Nephron progenitor cell (in vitro differentiated cells): ENCODE measurements around the gene ZNF577.
"Not testable (repeated sequence)": the region's sequence is repeated elsewhere in the genome, so short reads cannot be mapped to it uniquely, and the experiment has no call there.

Experiments used
- DNase-seq: peaks from one replicate; pipeline ENCODE4 v3.0.0; 2021
- H3K27ac Mint-ChIP-seq: 2 replicates; pipeline ENCODE4 v1.8.0; 2021; ENCODE audit warnings: mild to moderate bottlenecking, moderate library complexity, mixed read lengths
- H3K27me3 Mint-ChIP-seq: 2 replicates; pipeline ENCODE4 v1.8.0; 2021; ENCODE audit warnings: mild to moderate bottlenecking, low read depth, mixed read lengths; ENCODE audit not compliant: poor library complexity
- H3K36me3 Mint-ChIP-seq: 2 replicates; pipeline ENCODE4 v1.8.0; 2021; ENCODE audit warnings: low read depth, mixed read lengths
- H3K4me1 Mint-ChIP-seq: 2 replicates; pipeline ENCODE4 v1.8.0; 2021; ENCODE audit warnings: mixed read lengths
- H3K4me3 Mint-ChIP-seq: 2 replicates; pipeline ENCODE4 v1.8.0; 2021; ENCODE audit warnings: mild to moderate bottlenecking, moderate library complexity, mixed read lengths
- H3K9me3 Mint-ChIP-seq: 2 replicates; pipeline ENCODE4 v1.8.0; 2021; ENCODE audit warnings: mild to moderate bottlenecking, moderate library complexity, mixed read lengths
- TF ChIP-seq, protein P1 (sequence below): fragments of 200-600 bp; sonication (generic); IDR thresholded peaks from 2 replicates; pipeline ENCODE4 v1.5.0; 2021; ENCODE audit warnings: antibody characterized with exemption

ZNF577 gene

DNA sequence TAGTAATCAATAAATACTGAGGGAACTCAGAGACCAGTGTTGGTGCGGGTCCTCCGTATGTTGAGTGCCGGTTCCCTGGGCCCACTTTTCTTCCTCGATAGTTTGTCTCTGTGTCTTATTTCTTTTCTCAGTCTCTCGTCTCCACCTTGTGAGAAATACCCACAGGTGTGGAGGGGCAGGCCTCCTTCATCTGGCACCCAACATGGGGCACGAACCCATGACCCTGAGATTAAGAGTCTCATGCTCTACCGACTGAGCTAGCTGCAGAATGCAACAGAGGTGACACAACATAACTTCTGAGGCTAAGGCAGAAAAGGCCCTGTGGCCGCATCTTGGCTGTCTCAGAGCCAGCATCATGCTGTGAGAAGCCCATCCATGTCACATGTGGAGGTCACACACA, 34.2 kb upstream of the ZNF577 start:
- Mint-ChIP-seq H3K4me1 (no peaks in the 10 kb centered on the region), H3K9me3 (peaks cover 99% of the 10 kb centered on the region), H3K27me3 (peaks cover 13% of the 10 kb centered on the region), H3K4me3 (no peak overlapping the region), H3K36me3 (peaks cover 13% of the 10 kb centered on the region), H3K27ac (no peak overlapping the region)
- DNase-seq = peak; percentile 12
- TF ChIP-seq, protein P1, sequence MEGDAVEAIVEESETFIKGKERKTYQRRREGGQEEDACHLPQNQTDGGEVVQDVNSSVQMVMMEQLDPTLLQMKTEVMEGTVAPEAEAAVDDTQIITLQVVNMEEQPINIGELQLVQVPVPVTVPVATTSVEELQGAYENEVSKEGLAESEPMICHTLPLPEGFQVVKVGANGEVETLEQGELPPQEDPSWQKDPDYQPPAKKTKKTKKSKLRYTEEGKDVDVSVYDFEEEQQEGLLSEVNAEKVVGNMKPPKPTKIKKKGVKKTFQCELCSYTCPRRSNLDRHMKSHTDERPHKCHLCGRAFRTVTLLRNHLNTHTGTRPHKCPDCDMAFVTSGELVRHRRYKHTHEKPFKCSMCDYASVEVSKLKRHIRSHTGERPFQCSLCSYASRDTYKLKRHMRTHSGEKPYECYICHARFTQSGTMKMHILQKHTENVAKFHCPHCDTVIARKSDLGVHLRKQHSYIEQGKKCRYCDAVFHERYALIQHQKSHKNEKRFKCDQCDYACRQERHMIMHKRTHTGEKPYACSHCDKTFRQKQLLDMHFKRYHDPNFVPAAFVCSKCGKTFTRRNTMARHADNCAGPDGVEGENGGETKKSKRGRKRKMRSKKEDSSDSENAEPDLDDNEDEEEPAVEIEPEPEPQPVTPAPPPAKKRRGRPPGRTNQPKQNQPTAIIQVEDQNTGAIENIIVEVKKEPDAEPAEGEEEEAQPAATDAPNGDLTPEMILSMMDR = no peak

DNA sequence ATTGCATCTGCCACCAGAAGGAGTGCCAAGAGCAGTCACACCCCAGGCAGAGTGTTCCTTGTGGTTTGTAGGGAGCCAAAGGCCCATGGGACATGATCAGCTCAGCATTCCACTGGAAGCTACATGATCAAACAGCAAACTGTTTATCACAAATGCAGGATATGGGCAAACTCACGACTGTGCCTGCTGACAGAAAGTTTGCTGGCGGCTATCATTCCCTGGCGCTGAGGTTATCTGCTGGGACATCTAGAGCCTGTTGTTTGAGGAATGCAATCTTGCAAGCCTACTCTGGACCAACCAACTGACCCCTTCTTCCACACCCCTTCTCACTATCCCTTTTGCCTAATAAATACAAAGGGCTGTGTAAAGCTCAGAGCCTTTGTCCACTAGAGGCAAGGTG, 31.9 kb upstream of the ZNF577 start:
- Mint-ChIP-seq H3K27ac (no peak overlapping the region), H3K36me3 (peaks cover 2% of the 10 kb centered on the region), H3K4me3 (no peak overlapping the region), H3K27me3 (peaks cover 3% of the 10 kb centered on the region), H3K4me1 (no peaks in the 10 kb centered on the region), H3K9me3 (peaks cover 99% of the 10 kb centered on the region)
- TF ChIP-seq, protein P1 = no peak
- DNase-seq = no peak

DNA sequence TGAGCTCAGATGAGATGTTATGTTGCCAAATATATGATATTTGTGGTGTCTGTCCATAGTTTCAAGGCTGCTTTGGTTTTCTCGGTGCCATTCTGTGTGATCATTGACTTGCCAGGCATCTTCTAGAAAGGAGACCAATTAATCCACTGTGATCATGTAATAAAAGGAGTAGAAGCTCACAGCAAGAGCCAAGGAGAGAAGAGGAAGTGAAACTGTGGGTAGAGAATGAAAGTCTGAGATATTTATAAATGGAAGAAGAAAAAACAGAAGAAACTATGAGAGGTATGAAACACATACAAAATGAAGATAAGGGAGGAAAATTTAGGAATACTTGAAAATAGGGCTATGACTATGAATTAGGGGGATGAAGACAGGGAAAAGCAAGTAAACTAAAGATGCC, 28.4 kb upstream of the ZNF577 start:
- Mint-ChIP-seq H3K27ac (no peak overlapping the region), H3K36me3 (peaks cover 5% of the 10 kb centered on the region), H3K27me3 (peaks cover 6% of the 10 kb centered on the region), H3K4me1 (no peaks in the 10 kb centered on the region), H3K9me3 (peaks cover 94% of the 10 kb centered on the region), H3K4me3 (no peak overlapping the region)
- TF ChIP-seq, protein P1 = no peak
- DNase-seq = no peak

DNA sequence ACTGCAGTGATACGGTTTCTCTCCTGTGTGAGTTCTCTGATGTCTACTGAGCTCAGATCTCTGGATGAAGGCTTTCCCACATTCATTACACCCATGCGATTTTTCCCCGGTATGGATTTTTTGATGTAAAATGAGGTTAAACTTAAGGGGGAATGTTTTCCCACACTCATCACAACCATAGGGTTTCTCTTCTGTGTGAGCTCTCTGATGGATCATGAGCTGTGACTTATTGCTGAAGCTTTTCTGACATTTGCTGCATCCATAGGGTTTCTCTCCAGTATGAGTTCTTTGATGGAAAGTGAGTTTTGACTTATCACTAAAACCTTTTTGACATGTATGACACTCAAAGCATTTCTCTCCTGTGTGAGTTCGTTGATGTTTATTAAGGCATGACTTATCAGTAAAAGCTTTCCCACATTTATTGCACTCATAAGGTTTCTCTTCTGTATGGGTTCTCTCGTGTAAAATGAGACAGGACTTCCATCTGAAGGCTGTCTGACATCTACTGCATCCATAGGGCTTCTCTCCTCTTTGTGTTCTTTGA, 27.6 kb upstream of the ZNF577 start:
- TF ChIP-seq, protein P1 = no peak
- Mint-ChIP-seq H3K9me3 (peaks cover 94% of the 10 kb centered on the region), H3K27ac (no peak overlapping the region), H3K4me1 (no peaks in the 10 kb centered on the region), H3K27me3 (peaks cover 9% of the 10 kb centered on the region), H3K4me3 (no peak overlapping the region), H3K36me3 (peaks cover 5% of the 10 kb centered on the region)
- no peak for DNase-seq

DNA sequence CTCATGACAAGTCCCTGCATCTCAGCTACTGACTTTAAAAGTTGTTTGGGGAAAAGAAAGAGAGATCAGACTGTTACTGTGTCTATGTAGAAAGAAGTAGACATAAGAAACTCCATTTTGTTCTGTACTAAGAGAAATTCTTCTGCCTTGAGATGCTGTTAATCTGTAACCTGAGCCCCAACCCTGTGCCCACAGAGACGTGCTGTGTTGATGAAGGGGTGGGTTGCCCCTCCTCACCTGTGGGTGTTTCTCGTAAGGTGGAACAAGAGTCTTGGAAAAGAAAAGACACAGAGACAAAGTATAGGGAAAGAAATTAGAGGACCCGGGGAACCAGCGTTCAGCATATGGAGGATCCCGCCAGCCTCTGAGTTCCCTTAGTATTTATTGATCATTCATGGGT, 20.2 kb upstream of the ZNF577 start:
- Mint-ChIP-seq H3K9me3 (peaks cover 93% of the 10 kb centered on the region), H3K4me1 (peaks cover 13% of the 10 kb centered on the region), H3K27me3 (peaks cover 15% of the 10 kb centered on the region), H3K36me3 (peaks cover 41% of the 10 kb centered on the region)
- DNase-seq, H3K27ac Mint-ChIP-seq, H3K4me3 Mint-ChIP-seq: not testable (repeated sequence)

DNA sequence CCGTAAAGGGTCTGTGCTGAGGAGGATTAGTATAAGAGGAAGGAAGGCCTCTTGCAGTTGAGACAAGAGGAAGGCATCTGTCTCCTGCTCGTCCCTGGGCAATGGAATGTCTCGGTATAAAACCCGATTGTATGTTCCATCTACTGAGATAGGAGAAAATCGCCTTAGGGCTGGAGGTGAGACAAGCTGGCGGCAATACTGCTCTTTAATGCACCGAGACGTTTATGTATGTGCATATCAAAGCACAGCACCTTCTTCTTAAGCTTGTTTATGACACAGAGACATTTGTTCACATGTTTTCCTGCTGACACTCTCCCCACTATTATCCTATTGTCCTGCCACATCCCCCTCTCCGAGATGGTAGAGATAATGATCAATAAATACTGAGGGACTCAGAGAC, 18.4 kb upstream of the ZNF577 start:
- H3K4me3 Mint-ChIP-seq, H3K27ac Mint-ChIP-seq, DNase-seq: not testable (repeated sequence)
- Mint-ChIP-seq H3K9me3 (peaks cover 97% of the 10 kb centered on the region), H3K36me3 (peaks cover 60% of the 10 kb centered on the region), H3K27me3 (peaks cover 16% of the 10 kb centered on the region), H3K4me1 (peaks cover 13% of the 10 kb centered on the region)

DNA sequence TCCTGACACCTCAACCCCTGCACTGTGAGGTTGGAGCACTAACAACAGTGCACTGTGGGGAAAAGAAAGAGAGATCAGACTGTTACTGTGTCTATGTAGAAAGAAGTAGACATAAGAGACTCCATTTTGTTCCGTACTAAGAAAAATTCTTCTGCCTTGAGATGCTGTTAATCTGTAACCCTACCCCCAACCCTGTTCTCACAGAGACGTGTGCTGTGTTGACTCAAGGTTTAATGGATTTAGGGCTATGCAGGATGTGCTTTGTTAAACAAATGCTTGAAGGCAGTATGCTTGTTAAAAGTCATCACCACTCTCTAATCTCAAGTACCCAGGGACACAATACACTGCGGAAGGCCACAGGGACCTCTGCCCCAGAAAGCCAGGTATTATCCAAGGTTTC, 17.9 kb upstream of the ZNF577 start:
- DNase-seq, H3K27ac Mint-ChIP-seq, H3K4me3 Mint-ChIP-seq: not testable (repeated sequence)
- Mint-ChIP-seq H3K36me3 (peaks cover 64% of the 10 kb centered on the region), H3K4me1 (peaks cover 13% of the 10 kb centered on the region), H3K27me3 (peaks cover 17% of the 10 kb centered on the region), H3K9me3 (peaks cover 97% of the 10 kb centered on the region)
